ENCODE results near the gene HCFC1R1.

The HCFC1R1 gene

DNA sequence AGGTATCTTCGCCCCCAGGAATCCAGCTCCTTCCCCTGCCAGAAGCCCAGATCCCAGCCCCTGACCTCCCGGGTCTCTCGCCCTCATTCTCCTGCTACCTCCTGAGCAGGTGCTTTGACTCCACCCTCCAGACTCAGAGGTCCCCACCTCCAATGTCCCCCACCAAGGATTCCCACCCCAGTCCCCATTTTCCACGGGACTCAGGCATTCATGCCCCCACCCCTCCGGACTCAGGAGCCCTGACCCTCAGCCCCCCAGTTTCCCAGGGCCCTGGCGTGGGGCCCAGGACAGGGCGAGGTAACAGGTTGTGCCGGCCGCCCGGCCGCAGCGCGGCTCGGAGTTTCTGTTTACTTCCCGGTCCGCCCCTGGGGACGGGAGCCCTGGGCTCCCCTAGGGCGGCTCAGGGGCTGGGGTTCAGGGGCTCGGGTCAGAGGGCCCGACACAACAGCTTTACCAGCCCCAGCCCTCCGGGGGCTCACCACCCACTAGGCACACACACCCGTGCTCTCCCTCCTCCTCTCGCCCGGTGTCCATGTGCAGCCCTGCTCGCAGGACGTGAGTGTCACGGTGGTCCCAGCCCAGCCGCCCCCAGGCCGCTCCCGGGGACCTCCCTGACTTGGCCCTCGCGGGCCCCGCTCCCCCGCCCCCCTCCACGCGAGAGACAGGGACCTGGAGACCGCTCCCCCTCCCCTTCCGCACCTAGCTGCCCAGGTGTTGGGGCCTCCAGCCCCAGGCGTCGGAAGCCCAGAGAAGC is 12.4 kb upstream of the HCFC1R1 start:
- DNase-seq (ENCODE audit: low read depth in 3 of 3, low spot score in 1 of 3): no peak

GRCh38 chr16:3035289-3035971 is 11.7 kb upstream of the HCFC1R1 start:
- DNase-seq (ENCODE audit: low read depth in 3 of 3, low spot score in 1 of 3): no peak

DNA sequence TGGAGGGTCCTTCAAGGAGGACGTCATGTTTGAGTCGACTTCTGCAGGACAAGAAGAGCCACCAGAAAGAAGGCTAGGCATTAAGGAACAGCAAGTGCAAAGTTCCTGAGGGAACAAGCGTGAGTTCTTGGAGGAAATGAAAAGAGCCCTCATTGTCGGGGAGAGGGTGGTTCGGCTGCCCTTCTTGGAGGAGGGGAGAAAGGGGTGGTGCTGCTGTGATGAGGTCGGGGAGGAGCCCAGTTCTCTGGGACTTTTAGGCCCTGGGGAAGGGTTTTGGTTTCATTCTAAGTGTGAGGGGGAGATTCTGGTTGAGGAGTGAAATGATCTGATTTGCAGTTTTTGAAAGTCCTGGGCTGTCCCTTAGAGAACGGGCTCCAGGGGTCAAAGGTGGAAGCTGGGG is 8.9 kb upstream of the HCFC1R1 start:
- DNase-seq (ENCODE audit: low read depth in 3 of 3, low spot score in 1 of 3): no peak

DNA sequence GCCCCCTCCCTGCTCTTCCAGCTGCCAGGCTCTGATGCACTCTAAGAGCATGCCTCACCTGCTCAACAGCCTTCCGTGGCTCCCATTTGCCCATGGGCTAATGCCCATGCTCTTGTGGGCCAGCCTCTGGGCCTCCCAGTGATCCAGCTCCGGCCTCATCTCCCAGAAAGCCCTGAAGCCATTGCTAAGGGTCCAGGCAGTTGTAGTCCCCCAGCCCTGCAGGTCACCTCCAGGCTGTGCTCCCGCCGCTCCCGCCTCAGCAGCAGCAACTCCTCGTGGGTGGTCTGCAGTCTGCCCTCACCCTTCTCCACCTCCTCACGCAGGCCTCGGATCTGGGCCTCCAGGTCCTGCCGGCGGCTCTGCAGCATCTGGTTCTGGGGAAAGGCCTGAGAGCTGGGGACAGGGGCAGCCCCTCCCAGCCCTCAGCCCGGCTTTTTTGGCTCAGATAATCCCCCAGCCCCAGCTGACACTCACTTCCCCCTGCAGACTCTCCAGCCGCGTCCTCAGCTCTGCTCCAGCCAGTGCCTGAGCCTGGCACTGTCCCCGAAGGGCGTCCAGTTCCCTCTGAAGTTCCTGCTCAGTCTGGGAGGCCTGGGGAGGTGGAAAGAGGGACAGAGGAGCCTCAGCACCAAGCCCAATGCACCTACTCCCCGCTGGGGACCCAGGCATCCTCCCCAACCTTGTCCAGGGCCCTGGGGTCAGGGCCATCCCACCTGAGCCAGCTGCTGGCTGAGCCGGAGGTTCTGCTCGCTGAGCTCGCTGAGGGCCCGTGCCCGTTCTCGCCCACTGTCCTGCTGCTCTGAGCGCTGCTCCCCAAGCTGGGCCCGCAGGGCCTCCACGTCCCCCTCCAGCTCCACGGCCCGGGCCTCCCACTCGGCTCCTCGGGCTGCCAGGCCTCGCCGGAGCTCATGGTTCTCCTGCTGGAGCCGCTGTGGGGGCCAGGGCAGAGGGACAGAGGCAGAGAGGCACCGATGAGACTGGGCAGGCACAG is 6.8 kb upstream of the HCFC1R1 start:
- no peak for DNase-seq (ENCODE audit: low read depth in 3 of 3, low spot score in 1 of 3)

GRCh38 chr16:3029491-3030221 is 5.9 kb upstream of the HCFC1R1 start:
- no peak for DNase-seq (ENCODE audit: low read depth in 3 of 3, low spot score in 1 of 3)

DNA sequence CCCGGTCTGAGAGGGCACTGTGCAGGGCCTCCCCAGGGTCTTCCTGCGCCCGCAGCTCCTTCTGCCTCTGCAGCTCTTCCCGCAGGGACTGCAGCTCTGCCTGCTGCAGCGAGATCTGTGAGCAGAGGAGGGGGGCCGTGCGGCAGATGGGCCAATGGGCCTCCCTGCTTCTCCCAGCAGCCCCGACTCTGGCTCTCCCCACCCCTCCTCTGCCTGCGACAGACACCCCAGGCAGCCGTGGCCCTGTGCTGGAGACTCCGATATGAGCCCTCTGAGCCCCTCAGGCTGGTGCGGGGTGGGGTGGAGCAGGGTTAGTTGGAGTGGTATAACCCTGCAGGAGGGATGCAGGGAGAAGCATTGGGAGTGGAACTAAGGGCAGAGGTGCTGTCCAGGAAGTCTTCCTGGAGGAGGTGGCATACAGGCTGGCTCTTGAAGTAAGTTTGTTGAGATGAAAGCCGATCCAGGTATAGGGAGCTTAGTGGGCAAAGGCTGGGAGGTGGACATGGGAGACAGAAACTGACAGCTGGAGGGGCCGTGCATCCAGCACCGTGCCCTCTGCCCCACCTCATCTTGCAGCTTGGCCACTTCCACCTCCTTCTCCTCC is 5.1 kb upstream of the HCFC1R1 start:
- no peak for DNase-seq (ENCODE audit: low read depth in 3 of 3, low spot score in 1 of 3)

- peak; percentile 56 to 90 (median 83) for DNase-seq (ENCODE audit: low read depth in 3 of 3, low spot score in 1 of 3)
Observed at GRCh38 chr16:3027983-3028715, 4.4 kb upstream of the HCFC1R1 start.

DNA sequence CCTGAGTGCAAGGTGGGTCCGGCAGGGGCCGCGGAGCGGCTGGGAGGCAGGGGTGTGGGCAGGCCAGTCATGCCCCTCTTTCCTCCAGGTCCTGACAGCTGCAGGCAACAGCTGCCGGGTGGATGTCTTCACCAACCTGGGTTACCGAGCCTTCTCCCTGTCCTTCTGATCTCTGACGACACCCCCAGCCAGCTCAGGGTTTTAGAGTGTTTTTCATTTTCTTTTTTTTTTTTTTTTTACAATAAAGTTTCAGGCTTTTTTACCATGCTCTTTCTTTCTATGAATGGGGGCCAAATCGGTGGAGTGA is 3.7 kb upstream of the HCFC1R1 start:
- DNase-seq (ENCODE audit: low read depth in 3 of 3, low spot score in 1 of 3): no peak

GRCh38 chr16:3026609-3027488 is 3.1 kb upstream of the HCFC1R1 start:
- DNase-seq (ENCODE audit: low read depth in 3 of 3, low spot score in 1 of 3): no peak

GRCh38 chr16:3026003-3026378 is 2.2 kb upstream of the HCFC1R1 start:
- no peak for DNase-seq (ENCODE audit: low read depth in 3 of 3, low spot score in 1 of 3)

GRCh38 chr16:3025032-3026002 is 1.6 kb upstream of the HCFC1R1 start:
- DNase-seq (ENCODE audit: low read depth in 3 of 3, low spot score in 1 of 3): no peak

GRCh38 chr16:3023415-3023668 is 400 bp downstream of the HCFC1R1 start:
- DNase-seq (ENCODE audit: low read depth in 3 of 3, low spot score in 1 of 3): no peak

GRCh38 chr16:3022684-3023414 is 893 bp downstream of the HCFC1R1 start:
- no peak for DNase-seq (ENCODE audit: low read depth in 3 of 3, low spot score in 1 of 3)

- DNase-seq (ENCODE audit: low read depth in 3 of 3, low spot score in 1 of 3): peak; percentile 66 to 89 (median 75)
Observed at GRCh38 chr16:3022208-3022683, 1.5 kb downstream of the HCFC1R1 start.

GRCh38 chr16:3021449-3022207 is 2.1 kb downstream of the HCFC1R1 start:
- peak; percentile 35 to 67 (median 66) for DNase-seq (ENCODE audit: low read depth in 3 of 3, low spot score in 1 of 3)

- peak in 1 of 3 donors; percentile 49 for DNase-seq (ENCODE audit: low read depth in 3 of 3, low spot score in 1 of 3)
Observed at GRCh38 chr16:3020604-3021448, 2.9 kb downstream of the HCFC1R1 start.

Measured in stimulated activated CD4-positive, alpha-beta T cell treated with anti-CD3 and anti-CD28 coated beads, TNF-alpha, amount 100 ng/mL, for 1 hour (primary cell).